HG03025 (cell line): ENCODE data around the gene ABCB10.
"Not testable (repeated sequence)": the region's sequence is repeated elsewhere in the genome, so short reads cannot be mapped to it uniquely, and the experiment has no call there.

Source experiments
- ATAC-seq: cut with Tn5 transposase; IDR thresholded peaks from one replicate; pipeline ENCODE4 v1.9.1; 2021; ENCODE audit warnings: mild to moderate bottlenecking, moderate library complexity; ENCODE audit not compliant: unreplicated experiment, low FRiP score

ABCB10 gene

DNA sequence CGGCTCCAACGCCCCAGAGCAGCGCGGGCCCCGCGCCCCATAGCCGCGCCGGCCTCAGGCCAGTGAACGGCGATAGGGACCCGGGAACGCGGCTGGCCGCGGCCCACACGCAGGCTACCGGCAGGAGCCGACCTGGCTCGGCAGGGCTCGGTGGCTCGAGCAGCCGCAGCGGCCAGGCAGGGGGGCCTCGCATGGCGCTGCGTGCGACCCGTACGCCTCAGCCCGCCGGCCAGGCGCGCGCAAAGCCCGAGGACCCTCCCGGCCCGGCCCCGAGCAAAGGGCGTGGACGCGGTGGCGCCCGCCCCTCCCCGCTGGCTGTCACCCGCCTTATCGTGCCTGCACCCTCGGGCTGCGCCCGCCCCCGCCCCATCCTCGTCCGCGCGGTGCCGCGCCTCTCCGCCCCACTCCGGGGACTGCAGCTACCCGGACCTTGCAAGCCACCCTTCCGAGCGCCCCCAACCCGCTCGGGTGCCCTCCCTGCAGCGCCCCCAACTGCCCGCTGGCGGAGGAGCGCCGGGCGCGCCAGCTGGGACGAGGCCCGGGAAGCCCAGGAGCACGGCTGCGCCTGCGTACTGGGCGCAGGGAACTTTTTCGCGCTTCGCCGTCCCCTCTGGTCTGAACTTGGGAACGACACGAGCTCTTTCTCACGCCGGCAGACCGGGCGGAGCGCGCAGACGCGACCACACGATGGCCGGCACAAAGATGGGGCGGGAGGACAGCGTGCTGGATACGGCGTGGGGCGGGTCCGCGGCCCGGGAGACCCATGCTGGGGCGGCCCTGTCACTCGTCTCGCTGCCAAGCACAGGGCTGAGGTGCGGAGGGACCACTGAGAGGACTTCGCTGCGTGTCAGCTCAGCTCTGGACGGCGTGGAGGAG, at the start of gene ABCB10:
Gene ABCB10 (minus strand): TSS at position 248 of the 876 bp plus-strand sequence. CDS start 55 bp downstream, at position 193.
- peak; percentile 81 for ATAC-seq

DNA sequence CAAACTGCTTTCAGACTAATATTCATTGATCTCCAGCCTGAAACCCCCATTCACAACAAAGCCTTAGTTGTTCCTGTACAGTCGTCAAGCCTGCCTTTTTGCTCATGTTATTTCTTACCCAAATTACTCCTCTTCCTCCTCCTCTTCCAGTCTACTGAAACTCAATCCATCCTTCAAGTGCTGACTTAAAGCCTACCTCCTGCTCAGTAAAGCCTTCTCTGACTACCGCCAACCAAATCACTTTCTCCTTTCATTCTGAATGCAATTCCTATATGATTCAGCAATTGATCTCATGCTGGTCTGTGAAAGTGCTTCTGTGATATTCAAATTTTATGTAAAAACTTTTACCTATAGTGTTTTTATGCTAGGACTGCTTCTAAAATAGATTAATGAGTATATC, 48.9 kb upstream of the ABCB10 start:
- no peak for ATAC-seq

DNA sequence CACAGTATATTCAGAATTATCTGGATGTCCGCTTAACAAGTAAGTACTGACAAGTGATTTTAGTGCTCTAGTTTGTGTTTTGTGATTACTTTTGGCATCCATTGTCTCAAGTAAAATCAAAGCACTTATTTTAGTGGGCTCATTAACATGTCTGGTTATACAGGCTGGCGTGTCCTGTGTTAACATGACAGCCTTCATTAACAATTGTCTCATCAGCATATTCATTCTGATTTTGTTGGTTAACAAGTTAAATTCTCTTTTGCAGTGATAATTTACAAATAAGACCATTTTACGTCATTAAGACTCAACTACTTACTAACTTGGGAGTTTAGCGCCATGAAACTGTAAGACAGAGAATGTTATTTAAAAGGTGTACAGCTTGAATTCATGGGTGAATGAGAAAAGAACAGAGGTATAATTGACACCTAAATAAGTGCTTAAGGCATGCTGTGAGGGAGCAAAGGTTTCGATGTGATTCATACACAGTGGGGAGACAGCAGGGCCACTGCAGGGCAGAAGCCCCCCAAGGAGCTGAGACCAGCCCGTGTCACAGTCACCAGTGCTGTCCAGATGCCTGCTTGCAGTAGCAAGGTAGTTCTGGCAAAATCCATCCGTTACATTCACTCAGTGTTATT, 45.0 kb upstream of the ABCB10 start:
- ATAC-seq, result no peak

DNA sequence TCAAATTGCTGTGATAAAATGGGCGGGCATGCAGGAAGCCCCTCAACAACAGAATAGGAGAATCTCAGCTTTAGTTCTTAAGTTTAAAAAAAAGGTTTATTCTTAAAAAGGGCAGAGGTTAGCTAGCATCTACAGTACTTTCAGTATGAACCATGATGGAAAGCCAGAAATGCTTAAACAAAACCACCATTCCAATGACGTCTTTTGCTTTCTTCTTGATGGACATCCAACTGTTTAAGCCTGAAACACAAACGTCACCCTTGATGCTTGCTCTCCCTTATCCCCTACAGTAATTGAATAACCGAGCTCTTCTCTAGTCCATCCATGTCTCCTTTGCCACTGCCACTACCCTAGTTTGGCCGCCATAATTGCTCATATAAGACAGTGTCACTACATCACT, 41.7 kb upstream of the ABCB10 start:
- ATAC-seq, result no peak

DNA sequence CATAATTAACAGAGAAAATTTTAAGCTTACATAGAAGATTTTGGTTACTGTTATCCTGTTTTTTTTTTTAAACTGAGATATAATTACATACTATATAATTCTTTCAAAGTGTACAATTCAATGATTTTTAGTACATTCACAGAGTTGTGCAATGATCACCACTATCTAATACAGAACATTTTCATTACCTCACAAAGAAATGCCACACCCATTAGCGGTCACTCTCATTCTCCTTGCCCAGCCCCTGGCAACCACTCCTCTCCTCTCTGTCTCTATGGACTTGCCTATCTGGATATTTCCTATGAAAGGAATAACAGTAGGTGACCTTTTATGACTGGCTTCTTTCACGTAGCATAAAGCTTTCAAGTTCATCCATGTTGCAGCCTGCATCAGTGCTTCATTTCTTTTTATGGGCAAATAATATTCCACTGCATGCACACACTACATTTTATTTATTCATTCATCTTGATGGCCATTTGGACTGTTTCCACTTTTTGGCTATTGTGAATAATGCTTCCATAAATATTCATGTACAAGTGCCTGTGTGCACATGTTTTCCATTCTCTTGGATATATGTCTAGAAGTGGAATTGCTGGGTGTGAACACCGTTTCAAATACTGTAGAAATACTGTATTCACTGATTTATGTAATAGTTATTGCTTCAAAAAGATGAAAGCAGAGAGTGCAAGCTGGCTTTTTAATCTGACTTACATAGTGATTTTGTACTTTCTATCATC, 40.9 kb upstream of the ABCB10 start:
- ATAC-seq, result no peak

DNA sequence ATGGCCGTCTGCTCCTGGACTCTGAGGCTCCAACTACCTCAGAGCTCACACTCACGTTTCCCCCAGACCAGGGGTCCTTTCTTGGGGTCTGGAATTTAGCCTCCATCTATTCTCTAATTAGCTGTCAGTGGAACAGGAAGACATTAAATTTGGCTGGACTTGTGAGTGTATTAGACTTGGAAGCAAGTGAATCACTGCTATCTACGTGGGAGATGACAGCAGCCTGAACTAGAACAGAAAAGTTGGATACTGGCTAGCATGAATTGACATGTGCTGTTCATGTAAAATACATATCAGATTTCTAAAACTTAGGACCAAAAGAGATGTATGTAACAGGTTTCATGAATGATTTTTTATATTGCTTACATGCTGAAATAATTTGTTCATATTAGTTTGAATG, 39.4 kb upstream of the ABCB10 start:
- no peak for ATAC-seq

DNA sequence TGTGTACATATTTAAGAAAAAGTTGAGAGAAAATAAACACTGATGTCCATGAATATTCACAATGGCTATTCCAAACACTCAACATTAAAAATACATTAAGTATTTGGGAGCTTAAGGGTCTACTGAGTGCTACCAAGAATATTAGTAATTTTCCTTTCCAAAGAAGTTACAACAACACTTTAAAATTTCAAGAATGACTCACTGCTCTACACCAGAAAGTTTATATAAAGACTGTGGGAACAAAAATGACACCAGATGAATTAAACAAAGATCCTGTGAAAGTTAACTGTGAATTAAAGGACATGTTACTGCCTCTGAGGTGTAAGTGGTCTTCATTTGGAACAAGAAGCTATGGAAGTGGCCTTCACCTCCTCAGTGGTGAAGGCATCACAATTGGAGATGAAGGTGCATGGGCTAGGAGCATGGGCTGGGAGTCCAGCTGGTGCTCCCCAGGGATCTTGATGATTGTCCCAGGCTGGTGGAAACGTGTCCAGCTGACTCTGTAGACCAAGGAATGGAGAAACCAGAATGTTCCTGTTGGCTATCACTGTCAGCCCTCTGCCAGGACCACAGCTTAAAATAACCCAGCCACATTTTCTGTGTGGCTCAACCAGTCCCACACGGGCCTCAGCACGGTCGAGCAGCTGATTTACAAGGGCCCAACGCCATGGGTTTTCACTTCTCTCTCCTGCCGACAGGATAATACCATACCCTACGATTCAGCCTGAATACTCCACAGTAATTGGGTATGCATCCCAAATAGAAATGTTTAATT, 38.6 kb upstream of the ABCB10 start:
- ATAC-seq, result no peak

DNA sequence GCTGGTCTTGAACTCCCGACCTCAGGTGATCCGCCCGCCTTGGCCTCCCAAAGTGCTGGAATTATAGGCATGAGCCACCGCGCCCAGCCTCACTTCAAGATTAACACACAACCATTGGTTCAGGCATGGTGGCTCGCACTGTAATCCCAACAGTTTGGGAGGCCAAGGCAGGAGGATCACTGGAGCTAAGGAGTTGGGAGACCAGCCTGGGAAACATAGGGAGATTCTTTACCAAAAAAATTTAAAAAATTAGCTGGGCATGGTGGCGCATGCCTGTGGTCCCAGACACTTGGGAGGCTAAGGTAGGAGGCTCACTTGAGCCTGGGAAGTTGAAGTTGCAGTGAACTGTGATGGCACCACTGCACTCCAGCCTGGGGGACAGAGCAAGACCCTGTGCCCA, 37.4 kb upstream of the ABCB10 start:
- ATAC-seq, result not testable (repeated sequence)

DNA sequence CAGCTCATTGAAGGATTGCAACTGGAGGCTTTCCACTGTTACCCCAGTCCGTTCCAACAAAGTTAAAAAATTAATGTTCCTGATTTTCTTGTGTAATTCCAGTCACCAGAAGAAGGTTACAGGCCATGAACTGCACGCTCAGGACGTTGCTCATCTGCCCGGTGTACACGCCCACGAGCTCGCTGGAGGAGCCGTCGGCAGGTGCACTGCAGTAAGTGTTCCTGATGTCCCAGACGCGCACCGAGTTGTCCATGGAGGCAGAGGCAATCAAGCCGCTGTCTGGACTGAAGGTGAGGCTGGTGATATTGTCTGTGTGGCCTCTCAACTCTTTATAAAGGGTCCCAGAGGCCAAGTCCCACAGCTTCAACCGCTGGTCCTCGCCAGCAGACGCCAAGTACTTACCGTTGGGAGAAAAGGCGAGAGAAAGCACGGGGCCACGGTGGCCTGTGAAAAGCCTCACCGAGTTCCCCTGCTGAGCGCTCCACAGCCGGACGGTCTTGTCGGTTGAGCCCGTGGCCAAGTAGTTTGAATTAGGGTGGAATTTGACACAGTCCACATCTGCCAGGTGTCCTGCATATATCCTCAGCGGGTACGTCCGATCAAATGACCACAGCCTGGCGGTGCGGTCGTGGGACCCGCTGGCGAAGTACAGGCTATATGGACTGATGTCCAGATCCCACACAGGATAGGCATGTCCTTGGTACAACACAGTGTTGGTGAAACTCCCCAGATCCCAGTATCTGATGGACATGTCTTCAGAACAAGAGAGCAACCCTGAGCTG, 35.9 kb upstream of the ABCB10 start:
- no peak for ATAC-seq

DNA sequence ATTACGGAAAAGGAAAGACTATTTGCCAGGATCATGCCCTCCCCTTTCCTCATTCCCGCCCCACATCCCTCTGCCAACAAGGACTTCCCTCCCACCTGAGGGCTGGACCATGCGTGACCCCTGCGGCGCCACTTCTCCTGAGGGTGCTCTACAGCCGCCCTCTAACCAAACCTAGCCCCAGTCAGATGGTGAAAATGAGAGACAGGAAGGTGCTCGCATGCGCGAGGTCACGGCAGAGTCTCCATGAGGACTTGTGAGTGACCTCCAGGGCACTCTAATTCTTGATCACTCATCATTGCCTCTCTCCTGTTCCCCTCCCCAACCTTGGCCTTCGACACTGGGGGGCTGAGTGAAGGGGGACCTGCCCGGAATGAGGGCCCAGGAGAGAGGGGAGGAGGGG, 35.3 kb upstream of the ABCB10 start:
- no peak for ATAC-seq

DNA sequence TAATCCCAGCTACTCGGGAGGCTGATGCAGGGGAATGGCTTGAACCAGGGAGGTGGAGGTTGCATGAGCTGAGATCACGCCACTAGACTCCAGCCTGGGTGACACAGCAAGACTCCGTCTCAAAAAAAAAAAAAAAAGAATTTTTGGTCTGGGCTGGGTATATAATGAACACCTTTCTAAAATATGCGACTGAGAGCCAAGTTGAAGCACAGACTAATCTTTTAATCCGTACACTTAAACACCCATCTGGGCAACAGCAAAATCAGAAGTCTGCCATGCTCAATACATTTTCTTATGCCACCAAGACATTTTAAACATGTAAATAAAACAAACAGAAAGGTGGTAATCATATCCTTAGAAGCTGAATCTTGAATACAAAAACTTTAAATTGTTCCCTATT, 31.6 kb upstream of the ABCB10 start:
- no peak for ATAC-seq

DNA sequence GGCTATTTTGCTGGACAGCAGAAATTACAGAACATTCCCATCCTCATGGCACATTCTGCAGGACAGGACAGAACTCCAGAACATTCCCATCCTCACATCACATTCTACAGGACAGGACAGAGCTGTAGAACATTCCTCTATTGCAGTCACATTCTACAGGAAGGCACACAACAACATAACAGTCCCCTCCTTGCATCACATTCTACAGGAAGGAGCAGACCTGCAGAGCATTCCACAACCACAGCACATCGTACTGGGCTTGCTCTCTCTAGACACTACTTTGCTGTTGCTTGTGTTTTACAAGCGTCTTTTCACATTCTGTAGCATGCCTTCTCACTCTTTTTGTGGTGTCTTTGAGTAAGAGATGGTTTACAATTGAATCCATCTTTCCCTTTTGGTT, 26.8 kb upstream of the ABCB10 start:
- ATAC-seq, result no peak

DNA sequence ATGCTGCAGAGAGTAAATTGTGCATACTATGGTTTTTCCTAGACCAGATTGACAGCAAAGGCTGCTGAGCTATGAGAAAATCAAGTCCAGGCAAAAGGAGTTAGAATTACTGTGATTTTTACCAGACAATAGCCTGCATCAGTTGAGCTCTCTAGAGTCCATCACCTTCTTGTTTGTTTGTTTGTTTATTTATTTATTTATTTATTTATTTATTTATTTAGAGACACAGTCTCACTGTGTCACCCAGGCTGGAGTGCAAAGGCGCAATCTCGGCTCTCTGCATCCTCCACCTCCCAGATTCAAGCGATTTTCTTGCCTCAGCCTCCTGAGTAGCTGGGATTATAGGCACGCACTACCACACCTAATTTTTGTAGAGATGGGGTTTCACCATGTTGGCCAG, 24.2 kb upstream of the ABCB10 start:
- no peak for ATAC-seq

DNA sequence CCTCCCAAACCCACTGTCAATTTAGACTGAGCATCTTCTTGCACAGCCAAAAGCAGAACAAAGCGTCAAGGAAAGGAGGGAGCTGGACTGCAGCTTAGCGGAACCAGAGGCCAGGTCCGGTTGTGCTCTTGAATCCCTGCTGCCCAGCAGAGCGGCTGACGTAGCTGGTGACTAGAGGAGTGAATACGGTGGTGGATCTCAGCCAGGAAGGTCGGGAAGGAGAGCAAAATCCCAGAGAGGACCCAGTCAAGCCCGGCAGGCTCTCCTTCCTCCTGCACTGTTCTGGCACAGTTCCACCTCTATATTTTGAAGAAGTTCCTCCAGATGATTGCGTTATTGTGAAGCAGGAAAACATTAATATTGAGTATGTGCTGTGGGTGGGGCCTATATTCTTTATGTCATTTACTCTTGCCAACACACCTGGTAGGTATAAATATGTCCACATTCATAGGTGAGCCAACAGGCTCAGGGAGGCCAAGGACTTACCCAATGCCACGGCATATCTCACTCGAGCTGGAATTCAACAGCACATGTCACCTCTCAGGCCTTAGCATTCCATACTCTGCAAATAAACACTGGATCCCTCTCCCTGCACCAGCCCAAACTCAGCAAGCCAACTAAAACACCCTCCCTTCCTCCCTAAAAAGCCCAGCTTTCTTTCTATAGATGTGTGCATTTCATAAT, 23.6 kb upstream of the ABCB10 start:
- no peak for ATAC-seq

DNA sequence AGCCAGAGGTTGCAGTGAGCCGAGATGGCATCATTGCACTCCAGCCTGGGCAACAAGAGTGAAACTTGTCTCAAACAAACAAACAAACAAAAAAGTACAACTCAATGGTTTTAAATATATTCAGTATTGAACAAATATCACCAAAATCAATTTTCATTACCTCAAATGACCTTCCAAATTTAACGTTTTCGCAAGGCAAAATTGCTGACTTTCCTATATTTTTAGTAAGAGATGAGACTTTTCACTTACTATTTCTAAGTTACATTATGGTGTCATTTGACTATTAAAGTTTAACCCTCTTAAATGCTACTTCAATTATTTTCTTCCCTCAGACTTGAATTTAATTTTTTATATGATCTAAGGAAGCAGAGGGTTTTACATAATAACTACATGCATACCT, 23.0 kb upstream of the ABCB10 start:
- ATAC-seq, result no peak

DNA sequence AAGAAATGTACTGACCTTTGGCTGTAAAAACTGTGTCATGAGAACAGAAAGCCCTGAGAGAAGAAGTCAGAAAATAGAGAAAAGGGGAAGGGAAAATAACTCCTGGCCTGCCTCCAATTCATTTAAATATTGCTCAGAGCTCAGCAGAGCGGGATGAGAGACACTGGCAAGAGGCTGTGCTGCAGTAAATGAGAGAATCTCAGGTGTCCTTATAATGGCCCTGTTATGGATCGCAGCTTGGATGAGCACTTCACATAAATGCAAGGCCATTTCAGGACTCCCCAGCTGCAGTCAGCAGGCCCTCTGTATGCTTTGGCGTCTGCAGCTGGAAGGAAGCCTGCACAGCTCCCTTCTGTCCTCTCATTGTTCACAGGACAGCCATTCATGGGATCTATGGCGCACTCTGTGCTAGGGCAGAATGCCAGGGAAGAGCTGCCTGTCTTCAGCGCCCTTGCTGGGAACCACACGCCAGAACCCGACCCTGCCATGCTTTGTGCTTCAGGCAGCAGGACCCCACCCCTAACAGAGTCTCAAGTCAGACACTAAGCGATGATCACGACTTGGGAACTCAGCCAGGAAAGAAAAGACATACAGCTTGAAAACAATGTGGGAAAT, 20.7 kb upstream of the ABCB10 start:
- ATAC-seq, result peak; percentile 90

DNA sequence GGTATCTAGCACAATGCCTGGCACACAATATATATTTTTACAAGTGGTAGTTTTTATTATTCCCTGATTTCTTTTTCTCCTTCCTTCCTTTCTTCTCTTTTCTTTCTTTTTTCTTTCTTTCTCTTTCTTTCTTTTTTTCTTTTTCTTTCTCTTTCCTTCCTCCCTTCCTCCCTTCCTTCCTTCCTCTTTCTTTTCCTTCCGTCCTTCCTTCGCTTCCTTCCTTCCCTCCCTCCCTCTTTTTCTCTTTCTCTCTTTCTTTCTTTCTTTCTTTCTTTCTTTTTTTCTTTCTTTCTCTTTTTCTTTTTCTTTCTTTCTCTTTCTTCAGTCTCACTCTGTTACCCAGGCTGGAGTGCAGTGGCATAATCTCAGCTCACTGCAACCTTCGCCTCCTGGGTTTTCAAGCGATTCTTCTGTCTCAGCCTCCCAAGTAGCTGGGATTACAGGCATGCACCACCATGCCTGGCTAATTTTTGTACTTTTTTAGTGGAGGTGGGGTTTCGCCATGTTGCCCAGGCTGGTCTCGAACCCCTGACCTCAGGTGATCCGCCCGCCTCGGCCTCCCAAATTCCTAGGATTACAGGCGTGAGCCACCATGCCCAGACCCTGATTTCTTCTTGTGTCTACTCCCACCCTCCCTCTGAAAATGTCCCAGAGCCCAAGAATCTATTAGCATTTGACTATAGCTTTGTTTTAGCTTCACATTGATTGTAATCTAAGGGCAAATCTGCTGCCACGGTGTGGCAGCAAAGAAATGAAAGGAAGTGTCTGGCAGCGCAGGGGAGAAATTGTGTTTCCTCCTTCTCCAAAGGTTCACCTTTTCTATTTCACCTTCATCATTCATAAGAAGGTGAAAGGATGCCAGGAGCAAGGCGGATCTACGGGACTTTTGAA, 19.9 kb upstream of the ABCB10 start:
- ATAC-seq, result no peak
